Loucy (cell line): Measurements from ENCODE around the gene PELO.

Experiments used
- H2AFZ ChIP-seq: fragments of 200-600 bp; sonication (generic); 2 replicates; pipeline ENCODE4 v1.6.0; 2016; ENCODE audit warnings: antibody characterized with exemption, mild to moderate bottlenecking, low read length, moderate library complexity
- H3F3A ChIP-seq: fragments of 200-600 bp; 2 replicates; pipeline ENCODE4 v1.6.0; 2016; ENCODE audit warnings: antibody characterized with exemption, low read depth, mild to moderate bottlenecking
- H3K27me3 ChIP-seq: fragments of 200-600 bp; sonication (generic); 2 replicates; pipeline ENCODE4 v1.6.1; 2014; ENCODE audit warnings: low read length, mild to moderate bottlenecking; ENCODE audit not compliant: insufficient read depth, poor library complexity, severe bottlenecking
- H3K36me3 ChIP-seq: fragments of 200-600 bp; sonication (generic); 2 replicates; pipeline ENCODE4 v1.6.1; 2016; ENCODE audit warnings: low read length; ENCODE audit not compliant: insufficient read depth
- H3K4me1 ChIP-seq: fragments of 200-600 bp; sonication (generic); 2 replicates; pipeline ENCODE4 v1.5.1; 2014; ENCODE audit warnings: low read length, mild to moderate bottlenecking; ENCODE audit not compliant: insufficient read depth, poor library complexity, severe bottlenecking
- H3K4me2 ChIP-seq: fragments of 200-600 bp; sonication (generic); 2 replicates; pipeline ENCODE4 v1.6.0; 2014; ENCODE audit warnings: antibody characterized with exemption, low read length, low read depth, mild to moderate bottlenecking; ENCODE audit not compliant: poor library complexity, severe bottlenecking
- H3K4me3 ChIP-seq: fragments of 200-600 bp; sonication (generic); 2 replicates; pipeline ENCODE4 v1.5.1; 2014; ENCODE audit warnings: low read length, mild to moderate bottlenecking, mixed read lengths; ENCODE audit not compliant: poor library complexity, severe bottlenecking
- H3K79me2 ChIP-seq: fragments of 200-600 bp; sonication (generic); 2 replicates; pipeline ENCODE4 v1.6.1; 2014; ENCODE audit warnings: low read length; ENCODE audit not compliant: insufficient read depth
- H3K9ac ChIP-seq: fragments of 200-600 bp; sonication (generic); 2 replicates; pipeline ENCODE4 v1.6.0; 2014; ENCODE audit warnings: mild to moderate bottlenecking, low read depth, low read length, moderate library complexity; ENCODE audit not compliant: poor library complexity, severe bottlenecking
- H3K9me2 ChIP-seq: fragments of 200-600 bp; sonication (generic); replicated peaks from 2 replicates; pipeline ENCODE4 v1.6.1; 2016; ENCODE audit warnings: low read depth, low read length, mixed read lengths
- H3K9me3 ChIP-seq: fragments of 200-600 bp; sonication (generic); 2 replicates; pipeline ENCODE4 v1.6.1; 2014; ENCODE audit warnings: mild to moderate bottlenecking, antibody characterized with exemption, low read length, low read depth; ENCODE audit not compliant: insufficient read depth
- H4K20me1 ChIP-seq: fragments of 200-600 bp; sonication (generic); 2 replicates; pipeline ENCODE4 v1.6.0; 2014; ENCODE audit warnings: antibody characterized with exemption, low read length, mild to moderate bottlenecking; ENCODE audit not compliant: insufficient read depth, poor library complexity, severe bottlenecking
- EZH2phosphoT487 ChIP-seq: fragments of 200-600 bp; IDR thresholded peaks from 2 replicates; pipeline ENCODE4 v1.6.1; 2018; ENCODE audit warnings: antibody characterized with exemption, mild to moderate bottlenecking, moderate library complexity, borderline replicate concordance
- TF ChIP-seq, protein P1 (sequence below): fragments of 200-600 bp; sonication (generic); conservative IDR thresholded peaks from 2 replicates; pipeline ENCODE4 v1.5.1; 2014; ENCODE audit warnings: mild to moderate bottlenecking, antibody characterized with exemption, low read length

PELO gene

GRCh38 chr5:52771343-52772039, 16.2 kb upstream of the PELO start:
- Histone ChIP-seq H3K9me3 (no peaks in the 10 kb centered on the region), H3K27me3 (no peaks in the 10 kb centered on the region), H3K9me2 (no peaks in the 10 kb centered on the region), H3F3A (no peaks in the 10 kb centered on the region), H3K9ac (no peak overlapping the region), H3K4me2 (peak overlapping the region; percentile 1), H2AFZ (peak overlapping the region; percentile 70; the same call in 1 of the 2 replicates), H3K4me1 (peaks cover 34% of the 10 kb centered on the region), H3K79me2 (no peaks in the 10 kb centered on the region), H3K4me3 (no peak overlapping the region), H3K36me3 (no peaks in the 10 kb centered on the region), H4K20me1 (no peaks in the 10 kb centered on the region)
- TF ChIP-seq EZH2phosphoT487: no peak
- TF ChIP-seq, protein P1, sequence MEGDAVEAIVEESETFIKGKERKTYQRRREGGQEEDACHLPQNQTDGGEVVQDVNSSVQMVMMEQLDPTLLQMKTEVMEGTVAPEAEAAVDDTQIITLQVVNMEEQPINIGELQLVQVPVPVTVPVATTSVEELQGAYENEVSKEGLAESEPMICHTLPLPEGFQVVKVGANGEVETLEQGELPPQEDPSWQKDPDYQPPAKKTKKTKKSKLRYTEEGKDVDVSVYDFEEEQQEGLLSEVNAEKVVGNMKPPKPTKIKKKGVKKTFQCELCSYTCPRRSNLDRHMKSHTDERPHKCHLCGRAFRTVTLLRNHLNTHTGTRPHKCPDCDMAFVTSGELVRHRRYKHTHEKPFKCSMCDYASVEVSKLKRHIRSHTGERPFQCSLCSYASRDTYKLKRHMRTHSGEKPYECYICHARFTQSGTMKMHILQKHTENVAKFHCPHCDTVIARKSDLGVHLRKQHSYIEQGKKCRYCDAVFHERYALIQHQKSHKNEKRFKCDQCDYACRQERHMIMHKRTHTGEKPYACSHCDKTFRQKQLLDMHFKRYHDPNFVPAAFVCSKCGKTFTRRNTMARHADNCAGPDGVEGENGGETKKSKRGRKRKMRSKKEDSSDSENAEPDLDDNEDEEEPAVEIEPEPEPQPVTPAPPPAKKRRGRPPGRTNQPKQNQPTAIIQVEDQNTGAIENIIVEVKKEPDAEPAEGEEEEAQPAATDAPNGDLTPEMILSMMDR: no peak

GRCh38 chr5:52772668-52773067, 15.0 kb upstream of the PELO start:
- Histone ChIP-seq H4K20me1 (no peaks in the 10 kb centered on the region), H3K9ac (no peak overlapping the region), H3K36me3 (no peaks in the 10 kb centered on the region), H3K79me2 (no peaks in the 10 kb centered on the region), H3K4me1 (peaks cover 41% of the 10 kb centered on the region), H2AFZ (no peak overlapping the region), H3F3A (no peaks in the 10 kb centered on the region), H3K4me3 (no peak overlapping the region), H3K9me3 (no peaks in the 10 kb centered on the region), H3K4me2 (no peak overlapping the region), H3K27me3 (no peaks in the 10 kb centered on the region), H3K9me2 (no peaks in the 10 kb centered on the region)
- TF ChIP-seq, protein P1: no peak
- TF ChIP-seq EZH2phosphoT487: no peak

DNA sequence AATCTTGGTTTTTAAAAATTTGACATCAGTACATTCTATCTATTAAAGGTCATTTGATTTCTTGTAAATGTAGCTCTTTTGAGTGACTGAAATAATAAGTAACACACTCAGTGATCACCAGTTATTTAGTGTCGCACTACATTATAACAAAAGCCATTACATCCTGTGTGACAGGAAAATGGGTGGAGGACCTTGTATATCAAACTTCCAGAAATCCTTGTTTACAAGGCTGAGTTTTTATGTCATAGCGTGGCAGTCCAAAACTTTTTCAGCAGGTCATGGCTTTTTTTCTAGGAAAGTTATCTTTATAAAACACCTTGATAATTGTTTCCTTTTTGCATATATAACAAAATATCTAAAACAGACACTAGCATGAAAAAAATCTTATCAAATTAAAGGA, 14.4 kb upstream of the PELO start:
- Histone ChIP-seq H3K36me3 (no peaks in the 10 kb centered on the region), H3K4me2 (no peak overlapping the region), H3K4me1 (peaks cover 41% of the 10 kb centered on the region), H3K4me3 (no peak overlapping the region), H3K27me3 (no peaks in the 10 kb centered on the region), H2AFZ (no peak overlapping the region), H3K9me2 (no peaks in the 10 kb centered on the region), H3K9me3 (no peaks in the 10 kb centered on the region), H3K9ac (no peak overlapping the region), H3F3A (no peaks in the 10 kb centered on the region), H3K79me2 (no peaks in the 10 kb centered on the region), H4K20me1 (no peaks in the 10 kb centered on the region)
- no peak for TF ChIP-seq EZH2phosphoT487
- TF ChIP-seq, protein P1: no peak
